ENCODE measurements around the gene PDHX. TPM values are rescaled to one million over a fixed set of nuclear protein-coding genes. Genes with fewer than 3 reads are reported as not detected.

PDHX gene
- total and polyA plus RNA-seq, 2 of the 4 experiments (the other 2 are of a cell fraction): 19.8 to 26.7 TPM

DNA sequence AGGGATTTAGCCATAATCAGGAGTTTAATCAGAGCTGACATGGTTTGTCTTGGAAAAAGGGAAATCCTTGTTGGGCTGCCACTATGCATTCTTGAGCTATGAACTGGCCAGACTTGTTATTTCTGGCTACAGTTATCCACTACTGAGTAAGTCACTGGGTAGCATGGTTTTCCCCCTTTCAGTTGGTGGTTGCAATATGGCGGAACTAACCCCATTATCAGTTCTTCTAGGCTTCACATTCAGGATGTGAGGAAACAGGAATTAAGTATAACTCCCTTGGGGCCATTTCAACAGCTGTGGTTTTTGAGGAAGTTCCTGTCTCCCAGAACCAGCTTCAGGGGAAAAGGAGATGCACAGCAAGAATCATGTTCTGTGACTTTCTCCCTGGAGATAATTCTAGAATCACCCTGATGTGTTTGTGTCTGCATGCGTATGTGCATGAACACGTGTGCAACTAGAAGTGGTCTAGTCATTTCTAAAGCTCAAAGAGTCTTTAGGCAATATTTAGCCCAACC, 119.5 kb downstream of the PDHX start:
- ATAC-seq (ENCODE audit: low read depth): peak; percentile 92
- Histone ChIP-seq H3K9me3 (ENCODE audit: control insufficient read depth, insufficient read depth, low read length) (no peaks in the 10 kb centered on the region), H2BK20ac (ENCODE audit: low read depth, low read length) (peak overlapping the region; percentile 87), H3K9me1 (ENCODE audit: insufficient read depth, low read length) (peaks cover 13% of the 10 kb centered on the region), H4K20me1 (ENCODE audit: insufficient read depth, low read length) (no peaks in the 10 kb centered on the region), H3K79me1 (ENCODE audit: low read depth in 1 of 2, low read length in 2 of 2) (peaks cover 6 to 20% of the 10 kb centered on the region in 2 experiments), H3K4ac (ENCODE audit: low read depth, low read length) (peak overlapping the region; percentile 54), H3K23ac (ENCODE audit: low read depth, low read length) (no peak overlapping the region), H3K56ac (ENCODE audit: extremely low read depth, insufficient read depth, low read length) (no peak overlapping the region), H4K8ac (ENCODE audit: low read depth in 2 of 2, low read length in 2 of 2) (peak overlapping the region in 1 of 2 experiments; percentile 72; a peak in 2 of 4 replicates), H4K91ac (ENCODE audit: insufficient read depth, low read depth, low read length) (peak overlapping the region; percentile 24; the same call in 1 of the 2 replicates), H3K4me2 (ENCODE audit: low read depth, low read length) (peak overlapping the region; percentile 2; the same call in 1 of the 2 replicates), H2AK9ac (replicated peaks; ENCODE audit: low read depth, low read length, poor library complexity) (no peak overlapping the region), H3K27me3 (ENCODE audit: control insufficient read depth, insufficient read depth, low read length) (no peaks in the 10 kb centered on the region), H2AK5ac (ENCODE audit: low read depth, low read length) (no peak overlapping the region), H3K14ac (replicated peaks; ENCODE audit: low read depth, low read length) (peak overlapping the region; percentile 66), H2BK120ac (ENCODE audit: low read depth, low read length) (peak overlapping the region; percentile 67; the same call in 1 of the 2 replicates), H2BK15ac (ENCODE audit: low read depth, low read length) (peak overlapping the region; percentile 80; the same call in 2 of the 3 replicates), H4K5ac (ENCODE audit: low read depth, low read length) (no peak overlapping the region; the same call in 1 of the 2 replicates), H2BK5ac (ENCODE audit: low read depth, low read length, poor library complexity, severe bottlenecking) (peak overlapping the region; percentile 61), H3K27ac (ENCODE audit: insufficient read depth, low read length) (no peak overlapping the region), H3K4me3 (ENCODE audit: insufficient read depth, low read depth, low read length) (no peak overlapping the region), H2AFZ (replicated peaks; ENCODE audit: low read length, poor library complexity) (no peak overlapping the region), H3K18ac (ENCODE audit: low read depth, low read length) (peak overlapping the region; percentile 50; the same call in 1 of the 2 replicates), H3K4me1 (ENCODE audit: control insufficient read depth, insufficient read depth, low read length) (peaks cover 8% of the 10 kb centered on the region), H3K36me3 (ENCODE audit: control insufficient read depth, insufficient read depth, low read length) (no peaks in the 10 kb centered on the region), H3K9ac (ENCODE audit: low read depth, low read length) (no peak overlapping the region)
- WGBS, 2 experiments (ENCODE audit: extremely low coverage in 2 of 2, insufficient read length in 1 of 2): no CpG with 5 or more reads among the region's 3 CpGs
- in situ Hi-C loops (cut with MboI; ENCODE audit: low sequenced_read_pairs) (no loop called here), intact Hi-C loops (cut with micrococcal nuclease) (no loop called here), dilution Hi-C loops (cut with HindIII; ENCODE audit: low sequenced_read_pairs, unreplicated experiment) (no loop called here)
- ChIA-PET POLR2A (ENCODE audit: unreplicated experiment) (no interaction called here), CTCF (interaction anchor here (1.2 kb wide), 1 partner anchor 15 kb away, joined by 3 read pairs; no protein-coding TSS in a partner anchor)
- TF ChIP-seq, protein P1, sequence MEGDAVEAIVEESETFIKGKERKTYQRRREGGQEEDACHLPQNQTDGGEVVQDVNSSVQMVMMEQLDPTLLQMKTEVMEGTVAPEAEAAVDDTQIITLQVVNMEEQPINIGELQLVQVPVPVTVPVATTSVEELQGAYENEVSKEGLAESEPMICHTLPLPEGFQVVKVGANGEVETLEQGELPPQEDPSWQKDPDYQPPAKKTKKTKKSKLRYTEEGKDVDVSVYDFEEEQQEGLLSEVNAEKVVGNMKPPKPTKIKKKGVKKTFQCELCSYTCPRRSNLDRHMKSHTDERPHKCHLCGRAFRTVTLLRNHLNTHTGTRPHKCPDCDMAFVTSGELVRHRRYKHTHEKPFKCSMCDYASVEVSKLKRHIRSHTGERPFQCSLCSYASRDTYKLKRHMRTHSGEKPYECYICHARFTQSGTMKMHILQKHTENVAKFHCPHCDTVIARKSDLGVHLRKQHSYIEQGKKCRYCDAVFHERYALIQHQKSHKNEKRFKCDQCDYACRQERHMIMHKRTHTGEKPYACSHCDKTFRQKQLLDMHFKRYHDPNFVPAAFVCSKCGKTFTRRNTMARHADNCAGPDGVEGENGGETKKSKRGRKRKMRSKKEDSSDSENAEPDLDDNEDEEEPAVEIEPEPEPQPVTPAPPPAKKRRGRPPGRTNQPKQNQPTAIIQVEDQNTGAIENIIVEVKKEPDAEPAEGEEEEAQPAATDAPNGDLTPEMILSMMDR (conservative IDR thresholded peaks at IDR 0.05; ENCODE audit: low read depth, low read length): no peak
- TF ChIP-seq RAD21 (IDR thresholded peaks at IDR 0.05; ENCODE audit: low read length) (peak; percentile 28; the same call in 1 of the 2 replicates), RCOR1 (IDR thresholded peaks at IDR 0.05; ENCODE audit: insufficient replicate concordance, low read length) (peak; percentile 21), FOS (IDR thresholded peaks at IDR 0.05; ENCODE audit: low read depth, low read length) (peak; percentile 70; the same call in 1 of the 2 replicates), SMC3 (IDR thresholded peaks at IDR 0.05; ENCODE audit: low read depth, low read length) (0 out of 2 replicates have a peak, but pooled peaks have one; percentile 7), CEBPB (IDR thresholded peaks at IDR 0.05; ENCODE audit: low read depth, low read length) (peak; percentile 72), USF2 (IDR thresholded peaks at IDR 0.05; ENCODE audit: low read depth, low read length) (no peak)
- BruUV-seq (replicated peaks): no TSS peak
- DNase-seq: peak; percentile 94
